Measurements from ENCODE around the gene ETV3. TPM values are rescaled to one million over a fixed set of nuclear protein-coding genes. Genes with fewer than 3 reads are reported as not detected.

ETV3 gene
- total and polyA plus RNA-seq, 2 of the 4 experiments (the other 2 are of a cell fraction), result 6.4 to 14.7 TPM

DNA sequence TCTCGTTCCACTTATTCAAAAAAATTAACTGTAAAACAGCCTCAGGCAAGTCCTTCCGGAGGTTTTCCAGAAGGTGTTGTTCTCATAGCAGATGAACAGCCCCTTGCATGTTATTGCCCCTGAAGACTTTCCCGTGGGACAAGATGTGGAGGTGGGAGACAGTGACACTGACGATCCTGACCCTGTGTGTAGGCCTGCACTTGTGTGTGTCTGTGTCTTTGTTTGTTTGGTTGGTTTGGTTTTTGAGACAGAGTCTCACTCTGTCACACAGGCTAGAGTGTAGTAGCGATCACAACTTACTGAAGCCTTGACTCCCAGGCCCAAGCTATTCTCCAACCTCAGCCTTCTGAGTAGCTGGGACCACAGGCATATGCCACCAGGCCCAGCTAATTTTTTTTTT, 51.2 kb downstream of the ETV3 start:
- ChIA-PET POLR2A (ENCODE audit: unreplicated experiment) (interaction anchor here (0.6 kb wide), 1 partner anchor 70 kb away, joined by 3 read pairs; no protein-coding TSS in a partner anchor), CTCF (interaction anchor here (0.6 to 4.7 kb wide), 4 partner anchors 13 to 148 kb away, joined by 3 to 88 read pairs (median 5); no protein-coding TSS in a partner anchor)
- no peak overlapping the region for H3K4me3 ChIP-seq (ENCODE audit: insufficient read depth, low read depth, low read length)
- H4K8ac ChIP-seq (ENCODE audit: low read depth in 2 of 2, low read length in 2 of 2), result no peak overlapping the region
- no peak overlapping the region for H2BK5ac ChIP-seq (ENCODE audit: low read depth, low read length, poor library complexity, severe bottlenecking)
- H3K27me3 ChIP-seq (ENCODE audit: control insufficient read depth, insufficient read depth, low read length), result peaks cover 9% of the 10 kb centered on the region
- DNase-seq (no peak), ATAC-seq (ENCODE audit: low read depth) (no peak)
- H3K27ac ChIP-seq (ENCODE audit: insufficient read depth, low read length), result no peak overlapping the region
- no peak overlapping the region for H4K91ac ChIP-seq (ENCODE audit: insufficient read depth, low read depth, low read length)
- WGBS, 2 experiments (ENCODE audit: extremely low coverage in 2 of 2, insufficient read length in 1 of 2), result no CpG with 5 or more reads among the region's 5 CpGs
- H3K4ac ChIP-seq (ENCODE audit: low read depth, low read length), result no peak overlapping the region
- H2BK15ac ChIP-seq (ENCODE audit: low read depth, low read length), result no peak overlapping the region
- H2BK120ac ChIP-seq (ENCODE audit: low read depth, low read length), result no peak overlapping the region
- H2AK5ac ChIP-seq (ENCODE audit: low read depth, low read length), result no peak overlapping the region
- no peak overlapping the region for H3K14ac ChIP-seq (replicated peaks; ENCODE audit: low read depth, low read length)
- no peaks in the 10 kb centered on the region for H4K20me1 ChIP-seq (ENCODE audit: insufficient read depth, low read length)
- TF ChIP-seq POLR2A (IDR thresholded peaks at IDR 0.05; ENCODE audit: low read depth, low read length) (no peak), SMC3 (IDR thresholded peaks at IDR 0.05; ENCODE audit: low read depth, low read length) (no peak), NFE2L2 (IDR thresholded peaks at IDR 0.05; ENCODE audit: low read depth, low read length) (no peak), CHD1 (IDR thresholded peaks at IDR 0.05; ENCODE audit: low read depth, low read length) (no peak), MAFK (IDR thresholded peaks at IDR 0.05; ENCODE audit: low read depth, low read length) (no peak), RFX5 (IDR thresholded peaks at IDR 0.05; ENCODE audit: low read depth, low read length) (no peak), MAZ (IDR thresholded peaks at IDR 0.05; ENCODE audit: borderline replicate concordance, low read depth, low read length) (no peak)
- TF ChIP-seq, protein P1, sequence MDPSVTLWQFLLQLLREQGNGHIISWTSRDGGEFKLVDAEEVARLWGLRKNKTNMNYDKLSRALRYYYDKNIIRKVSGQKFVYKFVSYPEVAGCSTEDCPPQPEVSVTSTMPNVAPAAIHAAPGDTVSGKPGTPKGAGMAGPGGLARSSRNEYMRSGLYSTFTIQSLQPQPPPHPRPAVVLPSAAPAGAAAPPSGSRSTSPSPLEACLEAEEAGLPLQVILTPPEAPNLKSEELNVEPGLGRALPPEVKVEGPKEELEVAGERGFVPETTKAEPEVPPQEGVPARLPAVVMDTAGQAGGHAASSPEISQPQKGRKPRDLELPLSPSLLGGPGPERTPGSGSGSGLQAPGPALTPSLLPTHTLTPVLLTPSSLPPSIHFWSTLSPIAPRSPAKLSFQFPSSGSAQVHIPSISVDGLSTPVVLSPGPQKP (IDR thresholded peaks at IDR 0.05; ENCODE audit: borderline replicate concordance, low read depth, low read length), result no peak
- in situ Hi-C loops (cut with MboI; ENCODE audit: low sequenced_read_pairs), result no loop called here
- H3K9ac ChIP-seq (ENCODE audit: low read depth, low read length), result no peak overlapping the region
- H2AK9ac ChIP-seq (replicated peaks; ENCODE audit: low read depth, low read length, poor library complexity), result no peak overlapping the region
- H4K5ac ChIP-seq (ENCODE audit: low read depth, low read length), result no peak overlapping the region
- no peak overlapping the region for H2AFZ ChIP-seq (replicated peaks; ENCODE audit: low read length, poor library complexity)
- H3K18ac ChIP-seq (ENCODE audit: low read depth, low read length), result no peak overlapping the region
- no TSS peak for BruUV-seq (replicated peaks)
- dilution Hi-C loops (cut with HindIII; ENCODE audit: low sequenced_read_pairs, unreplicated experiment), result no loop called here
- no peak overlapping the region for H3K23ac ChIP-seq (ENCODE audit: low read depth, low read length)
- no peaks in the 10 kb centered on the region for H3K36me3 ChIP-seq (ENCODE audit: control insufficient read depth, insufficient read depth, low read length)
- H3K4me1 ChIP-seq (ENCODE audit: control insufficient read depth, insufficient read depth, low read length), result no peaks in the 10 kb centered on the region; the same call in 1 of the 2 replicates
- intact Hi-C loops (cut with micrococcal nuclease), result no loop called here
- H3K56ac ChIP-seq (ENCODE audit: extremely low read depth, insufficient read depth, low read length), result no peak overlapping the region
- no peaks in the 10 kb centered on the region for H3K79me1 ChIP-seq (ENCODE audit: low read depth in 1 of 2, low read length in 2 of 2)
- H2BK20ac ChIP-seq (ENCODE audit: low read depth, low read length), result no peak overlapping the region
- no peaks in the 10 kb centered on the region for H3K9me1 ChIP-seq (ENCODE audit: insufficient read depth, low read length)
- H3K4me2 ChIP-seq (ENCODE audit: low read depth, low read length), result no peak overlapping the region
- no peaks in the 10 kb centered on the region for H3K9me3 ChIP-seq (ENCODE audit: control insufficient read depth, insufficient read depth, low read length)
